ENCODE results near the gene MMP10. TPM values are rescaled to one million over a fixed set of nuclear protein-coding genes. Genes with fewer than 3 reads are reported as not detected.

MMP10 gene
- total RNA-seq, 1 donor from 2014 or later: not detected

- Mint-ChIP-seq H3K4me3 (ENCODE audit: unreplicated experiment) (no peak overlapping the region), H3K4me1 (ENCODE audit: unreplicated experiment) (no peaks in the 10 kb centered on the region), H3K27me3 (ENCODE audit: unreplicated experiment) (peaks cover 4% of the 10 kb centered on the region), H3K27ac (ENCODE audit: unreplicated experiment) (no peak overlapping the region), H3K9me3 (ENCODE audit: unreplicated experiment) (no peaks in the 10 kb centered on the region), H3K36me3 (ENCODE audit: unreplicated experiment) (no peaks in the 10 kb centered on the region)
- no peak for TF ChIP-seq CTCF (IDR thresholded peaks at IDR 0.05)
- no peak for DNase-seq (ENCODE audit: extremely low spot score, unreplicated experiment)
Observed at GRCh38 chr11:102729849-102730815, 50.3 kb downstream of the MMP10 start.

GRCh38 chr11:102727890-102728289, 52.5 kb downstream of the MMP10 start:
- Mint-ChIP-seq H3K9me3 (ENCODE audit: unreplicated experiment) (no peaks in the 10 kb centered on the region), H3K27ac (ENCODE audit: unreplicated experiment) (no peak overlapping the region), H3K4me3 (ENCODE audit: unreplicated experiment) (no peak overlapping the region), H3K27me3 (ENCODE audit: unreplicated experiment) (no peaks in the 10 kb centered on the region), H3K36me3 (ENCODE audit: unreplicated experiment) (no peaks in the 10 kb centered on the region), H3K4me1 (ENCODE audit: unreplicated experiment) (no peaks in the 10 kb centered on the region)
- no peak for DNase-seq (ENCODE audit: extremely low spot score, unreplicated experiment)
- TF ChIP-seq CTCF (IDR thresholded peaks at IDR 0.05): no peak

- Mint-ChIP-seq H3K27me3 (ENCODE audit: unreplicated experiment) (peaks cover 6% of the 10 kb centered on the region), H3K36me3 (ENCODE audit: unreplicated experiment) (no peaks in the 10 kb centered on the region), H3K9me3 (ENCODE audit: unreplicated experiment) (no peaks in the 10 kb centered on the region), H3K27ac (ENCODE audit: unreplicated experiment) (no peak within 1 kb of the TSS), H3K4me1 (ENCODE audit: unreplicated experiment) (no peaks in the 10 kb centered on the region), H3K4me3 (ENCODE audit: unreplicated experiment) (no peak within 1 kb of the TSS)
- TF ChIP-seq CTCF (IDR thresholded peaks at IDR 0.05): no peak
- no peak for DNase-seq (ENCODE audit: extremely low spot score, unreplicated experiment)
Observed at GRCh38 chr11:102724904-102725500, 55.4 kb downstream of the MMP10 start, which contains the start of gene MMP8. TSS of gene MMP8 (minus strand) at chr11:102724954. CDS start at chr11:102724855, 99 bp downstream.

GRCh38 chr11:102722821-102723220, 57.6 kb downstream of the MMP10 start:
- Mint-ChIP-seq H3K4me1 (ENCODE audit: unreplicated experiment) (no peaks in the 10 kb centered on the region), H3K36me3 (ENCODE audit: unreplicated experiment) (no peaks in the 10 kb centered on the region), H3K27me3 (ENCODE audit: unreplicated experiment) (peaks cover 19% of the 10 kb centered on the region), H3K9me3 (ENCODE audit: unreplicated experiment) (no peaks in the 10 kb centered on the region), H3K4me3 (ENCODE audit: unreplicated experiment) (no peak overlapping the region), H3K27ac (ENCODE audit: unreplicated experiment) (no peak overlapping the region)
- TF ChIP-seq CTCF (IDR thresholded peaks at IDR 0.05): no peak
- DNase-seq (ENCODE audit: extremely low spot score, unreplicated experiment): no peak

Other genes with a start within 250 kb of the MMP10 start
- not detected in 2 replicates for gene MMP7, start 249.9 kb downstream of the MMP10 start, total RNA-seq
- gene MMP20, start 155.3 kb downstream of the MMP10 start, total RNA-seq: not detected in 2 replicates
- gene MMP27, start 74.9 kb downstream of the MMP10 start, total RNA-seq: not detected in 2 replicates
- gene MMP8, start 55.7 kb downstream of the MMP10 start, total RNA-seq: not detected in 2 replicates
- gene MMP1, start 17.5 kb upstream of the MMP10 start, total RNA-seq: not detected in 2 replicates
- not detected in 2 replicates for gene MMP3, start 63.0 kb upstream of the MMP10 start, total RNA-seq
- gene MMP12, start 94.4 kb upstream of the MMP10 start, total RNA-seq: not detected in 2 replicates
- 0.21 and 0.39 TPM in 2 replicates for gene MMP13, start 175.1 kb upstream of the MMP10 start, total RNA-seq

Data from osteocyte (in vitro differentiated cells).